Stimulated activated effector memory CD8-positive, alpha-beta T cell treated with anti-CD3 and anti-CD28 coated beads, Interleukin-12 subunit alpha, Interleukin-12 subunit beta, amount 100 ng/mL, for 72 hours (primary cell): ENCODE data around the gene DMBX1.
A peak's percentile ranks its signal among the peaks of the same experiment; 100 is the strongest.

Experiments
- ATAC-seq: fragments of 150-1000 bp; cut with Tn5 transposase; 2 replicates; pipeline ENCODE4 v1.10.0; 2021
- DNase-seq, 2 donors: peaks; one replicate each; pipeline ENCODE4 v3.0.0; 2021 to 2022; ENCODE audit warnings: low spot score in 2 of 2
- H3K27ac Mint-ChIP-seq: one replicate; pipeline ENCODE4 v1.8.0; 2022; ENCODE audit warnings: mild to moderate bottlenecking, mixed read lengths
- H3K36me3 Mint-ChIP-seq: one replicate; pipeline ENCODE4 v1.8.0; 2022; ENCODE audit warnings: mild to moderate bottlenecking, mixed read lengths
- H3K4me1 Mint-ChIP-seq: one replicate; pipeline ENCODE4 v1.8.0; 2022; ENCODE audit warnings: mixed read lengths
- H3K4me3 Mint-ChIP-seq: one replicate; pipeline ENCODE4 v1.8.0; 2022; ENCODE audit warnings: mild to moderate bottlenecking, mixed read lengths
- H3K9me3 Mint-ChIP-seq: one replicate; pipeline ENCODE4 v1.8.0; 2022; ENCODE audit warnings: mixed read lengths

Gene DMBX1

DNA sequence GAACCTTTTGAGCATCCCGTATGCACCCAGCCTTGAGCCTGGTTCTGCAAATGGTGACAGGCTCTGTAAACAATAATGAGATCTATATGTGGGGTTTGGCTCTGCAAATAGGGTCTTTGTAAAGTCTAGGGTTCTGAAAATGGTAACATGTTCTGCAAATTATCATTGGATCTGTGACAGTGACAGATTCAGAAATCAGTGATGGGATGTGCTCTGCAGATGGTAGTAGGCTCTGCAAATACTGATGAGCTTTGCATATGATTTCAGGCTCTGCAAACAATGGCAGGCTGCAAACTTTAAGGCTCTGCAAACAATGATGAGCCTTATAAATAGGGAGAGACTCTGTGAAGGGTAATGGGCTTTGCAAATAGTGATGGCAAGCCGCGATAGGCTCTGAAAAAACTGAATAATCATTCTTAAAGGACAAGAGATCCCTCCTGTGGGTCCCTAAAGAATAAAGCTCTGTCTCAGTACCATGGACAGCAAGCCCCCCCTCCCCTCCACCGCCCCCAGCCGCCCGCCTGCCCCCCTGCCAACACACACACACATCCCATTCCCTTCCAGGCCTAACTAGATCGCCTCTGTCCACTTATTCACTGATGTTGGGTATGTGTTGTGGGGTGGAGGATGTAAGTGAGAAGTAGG, 17.7 kb upstream of the DMBX1 start:
- H3K27ac Mint-ChIP-seq = no peak overlapping the region
- DNase-seq = no peak
- H3K4me1 Mint-ChIP-seq = peaks cover 5% of the 10 kb centered on the region
- H3K4me3 Mint-ChIP-seq = no peak overlapping the region
- no peaks in the 10 kb centered on the region for H3K9me3 Mint-ChIP-seq
- ATAC-seq = no peak
- no peaks in the 10 kb centered on the region for H3K36me3 Mint-ChIP-seq

DNA sequence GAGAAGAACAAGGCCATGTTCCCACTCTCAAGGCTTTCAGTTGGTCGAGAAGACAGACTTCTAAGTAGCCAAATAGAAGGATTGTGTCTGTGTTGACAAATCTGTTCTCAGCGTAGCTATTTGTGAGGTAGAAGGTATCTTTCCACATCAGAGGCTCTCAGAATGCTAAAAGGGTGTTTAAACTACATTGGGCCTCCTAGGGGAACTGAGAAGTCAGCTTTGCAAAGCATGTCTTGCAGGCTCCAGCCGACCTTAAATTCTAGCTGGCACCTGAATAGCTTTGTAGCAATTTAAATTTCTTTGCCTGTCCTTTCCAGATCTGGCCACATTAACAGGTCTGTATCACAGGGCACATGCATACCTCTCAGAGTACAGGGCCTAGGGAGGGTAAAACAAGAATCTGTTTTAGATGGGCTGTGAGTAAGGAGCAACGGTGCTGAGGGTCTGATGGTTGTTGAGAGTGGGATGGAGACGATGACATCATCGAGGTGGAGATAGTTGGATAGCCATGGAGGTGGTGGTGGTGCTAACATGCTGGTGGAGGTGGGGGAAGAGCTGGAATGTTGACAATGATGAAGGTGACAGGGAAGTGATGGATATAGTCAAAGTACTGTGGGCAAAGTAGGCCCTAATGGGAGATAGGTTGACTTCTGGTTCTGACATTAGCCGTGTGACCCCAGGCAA, 17.0 kb upstream of the DMBX1 start:
- peaks cover 5% of the 10 kb centered on the region for H3K4me1 Mint-ChIP-seq
- no peaks in the 10 kb centered on the region for H3K9me3 Mint-ChIP-seq
- no peak overlapping the region for H3K4me3 Mint-ChIP-seq
- ATAC-seq = no peak
- no peaks in the 10 kb centered on the region for H3K36me3 Mint-ChIP-seq
- H3K27ac Mint-ChIP-seq = no peak overlapping the region
- no peak for DNase-seq

DNA sequence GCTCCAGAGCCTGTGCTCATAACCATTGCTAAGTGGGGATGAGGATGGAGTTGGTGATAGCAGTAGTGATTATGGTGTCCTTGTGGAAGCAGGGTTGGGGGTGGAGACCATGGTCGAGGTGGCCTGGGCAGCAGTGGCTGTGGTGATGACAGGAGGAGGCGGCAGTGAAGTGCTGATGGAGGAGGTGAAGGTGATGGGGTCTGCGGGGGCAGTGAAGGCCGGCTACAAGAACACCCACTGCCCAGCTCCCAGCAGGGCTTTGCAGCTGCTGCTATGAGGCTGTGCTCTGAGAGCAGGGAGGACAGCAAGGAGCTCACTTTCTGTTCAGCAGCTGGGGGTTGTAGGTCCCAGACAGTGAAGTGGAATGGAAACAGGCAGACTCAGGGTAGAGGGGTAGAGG, 15.6 kb upstream of the DMBX1 start:
- no peak overlapping the region for H3K4me3 Mint-ChIP-seq
- H3K36me3 Mint-ChIP-seq = no peaks in the 10 kb centered on the region
- no peaks in the 10 kb centered on the region for H3K9me3 Mint-ChIP-seq
- H3K27ac Mint-ChIP-seq = no peak overlapping the region
- peaks cover 5% of the 10 kb centered on the region for H3K4me1 Mint-ChIP-seq
- DNase-seq (no peak), ATAC-seq (no peak)

DNA sequence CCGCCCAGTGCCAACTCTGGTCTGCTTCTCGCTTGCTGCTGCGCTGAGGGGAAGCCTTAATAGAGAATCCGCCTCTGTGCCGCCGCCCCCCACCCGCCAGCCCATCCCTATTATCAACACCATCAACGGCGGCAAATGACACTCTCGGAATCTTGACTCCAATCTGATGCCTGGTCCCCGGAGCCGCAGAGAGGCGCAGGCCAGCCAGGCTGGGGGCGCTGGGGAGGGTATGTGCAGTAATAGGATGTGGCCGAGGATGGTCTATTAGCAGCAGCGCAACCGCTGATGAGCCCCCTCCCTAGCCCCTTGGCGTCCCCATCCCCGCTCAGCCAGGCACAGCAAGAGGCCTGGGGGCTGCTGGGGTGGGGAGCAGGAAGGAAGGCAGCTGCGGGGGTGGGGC, 15.1 kb upstream of the DMBX1 start:
- DNase-seq (no peak), ATAC-seq (no peak)
- no peaks in the 10 kb centered on the region for H3K9me3 Mint-ChIP-seq
- no peaks in the 10 kb centered on the region for H3K36me3 Mint-ChIP-seq
- no peak overlapping the region for H3K27ac Mint-ChIP-seq
- peaks cover 5% of the 10 kb centered on the region for H3K4me1 Mint-ChIP-seq
- H3K4me3 Mint-ChIP-seq = no peak overlapping the region

DNA sequence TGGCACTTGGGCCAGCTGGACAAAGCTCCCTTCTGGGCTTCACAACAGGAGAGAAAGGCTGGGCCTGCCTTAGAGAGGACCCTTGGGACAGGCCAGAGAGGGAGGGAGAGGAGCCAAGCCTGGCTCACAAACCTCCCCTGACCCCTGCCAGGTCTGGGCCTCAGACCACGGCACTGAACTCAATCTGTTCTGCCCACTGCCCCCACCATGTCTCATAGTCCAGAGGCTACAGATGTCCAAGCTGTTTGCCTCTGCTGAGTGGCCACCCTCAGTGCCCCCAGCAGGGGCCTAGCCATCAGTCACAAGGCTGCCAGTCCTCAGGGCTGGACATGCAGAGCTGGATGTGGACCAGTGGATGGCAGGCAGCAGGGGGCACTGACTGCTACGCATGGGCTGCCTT, 13.0 kb upstream of the DMBX1 start:
- DNase-seq (no peak), ATAC-seq (no peak)
- no peaks in the 10 kb centered on the region for H3K36me3 Mint-ChIP-seq
- no peak overlapping the region for H3K4me3 Mint-ChIP-seq
- no peaks in the 10 kb centered on the region for H3K9me3 Mint-ChIP-seq
- H3K4me1 Mint-ChIP-seq = peaks cover 5% of the 10 kb centered on the region
- no peak overlapping the region for H3K27ac Mint-ChIP-seq

DNA sequence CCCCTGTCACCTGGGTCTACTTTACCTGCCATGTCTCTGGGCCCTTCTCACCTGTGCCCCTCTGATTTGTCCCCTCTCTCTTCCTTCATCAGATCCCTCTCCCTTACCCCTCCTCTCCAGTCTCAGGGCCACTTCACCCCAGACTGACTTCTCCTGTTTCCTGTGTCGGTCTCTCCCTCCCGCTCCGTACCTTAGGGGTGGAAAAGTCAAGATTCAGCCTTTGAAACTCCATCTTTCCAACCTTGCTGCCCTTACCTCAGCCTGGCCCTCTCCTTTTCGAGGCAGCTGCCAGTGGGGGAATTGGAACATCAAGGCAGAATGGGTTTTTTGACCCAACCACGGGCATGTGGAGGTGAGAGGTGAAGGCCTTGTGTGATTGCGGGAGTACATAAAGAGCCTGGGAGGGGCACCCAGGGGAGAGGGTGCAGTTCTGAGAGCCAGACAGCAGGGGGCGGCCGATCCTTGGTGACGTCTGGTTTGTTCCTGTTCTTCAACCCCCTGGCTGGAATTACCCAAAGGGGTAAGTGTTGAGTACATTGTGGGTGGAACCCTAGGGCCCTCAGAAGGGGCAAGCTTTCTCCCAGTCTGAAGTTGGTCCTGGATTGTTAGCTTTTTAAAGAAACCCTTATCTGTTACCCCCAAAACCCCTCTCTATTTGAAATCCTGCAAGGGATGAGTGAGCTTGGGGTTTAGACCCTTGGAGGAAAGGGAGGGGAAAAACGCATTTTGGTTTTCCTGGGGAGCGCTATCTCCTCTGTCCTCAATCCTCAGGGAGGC, 12.3 kb upstream of the DMBX1 start:
- no peaks in the 10 kb centered on the region for H3K36me3 Mint-ChIP-seq
- ATAC-seq (peak; percentile 80), DNase-seq (peak; percentile 82 to 89)
- H3K4me1 Mint-ChIP-seq = peaks cover 5% of the 10 kb centered on the region
- no peaks in the 10 kb centered on the region for H3K9me3 Mint-ChIP-seq
- H3K27ac Mint-ChIP-seq = peak overlapping the region; percentile 60
- H3K4me3 Mint-ChIP-seq = no peak overlapping the region

DNA sequence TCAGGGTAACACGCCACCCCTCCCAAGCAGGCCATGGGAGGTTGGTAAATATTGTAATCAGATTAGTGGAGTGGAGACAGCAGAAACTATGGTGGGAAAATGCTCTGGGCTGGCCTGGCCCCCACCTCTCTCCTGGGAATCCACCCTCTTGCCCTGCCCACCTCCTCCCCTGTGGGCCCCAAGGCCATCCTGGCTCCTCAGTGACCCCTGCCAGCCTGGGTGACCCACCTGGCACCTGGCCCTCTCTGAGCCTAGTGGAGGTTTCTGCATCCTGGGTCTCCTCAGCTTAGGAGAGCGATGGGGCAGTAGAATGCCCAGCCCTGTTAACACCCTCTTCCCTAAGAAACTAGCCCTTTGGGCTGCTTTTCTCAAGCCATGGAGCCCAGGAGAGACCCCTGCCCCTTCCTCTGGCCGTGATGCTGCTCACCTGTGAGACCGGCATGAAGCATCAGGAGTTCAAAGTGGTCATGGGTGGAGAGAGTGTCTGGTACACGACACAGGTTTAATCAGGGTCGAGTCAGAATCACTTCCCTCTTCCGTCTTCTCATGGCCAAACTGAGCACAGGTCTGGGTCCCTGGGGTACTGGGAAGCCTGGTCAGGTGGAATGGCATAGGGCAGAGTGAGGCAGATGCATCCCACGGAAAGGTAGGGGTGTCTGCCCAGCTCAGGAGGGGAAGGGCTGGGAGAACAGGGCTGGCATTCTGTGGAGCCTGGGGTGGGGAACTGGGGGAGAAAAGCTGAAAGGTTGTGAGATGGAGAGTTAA, 10.7 kb upstream of the DMBX1 start:
- H3K36me3 Mint-ChIP-seq = no peaks in the 10 kb centered on the region
- DNase-seq (no peak), ATAC-seq (no peak)
- peak overlapping the region; percentile 36 for H3K27ac Mint-ChIP-seq
- no peak overlapping the region for H3K4me3 Mint-ChIP-seq
- H3K4me1 Mint-ChIP-seq = peaks cover 5% of the 10 kb centered on the region
- H3K9me3 Mint-ChIP-seq = no peaks in the 10 kb centered on the region

DNA sequence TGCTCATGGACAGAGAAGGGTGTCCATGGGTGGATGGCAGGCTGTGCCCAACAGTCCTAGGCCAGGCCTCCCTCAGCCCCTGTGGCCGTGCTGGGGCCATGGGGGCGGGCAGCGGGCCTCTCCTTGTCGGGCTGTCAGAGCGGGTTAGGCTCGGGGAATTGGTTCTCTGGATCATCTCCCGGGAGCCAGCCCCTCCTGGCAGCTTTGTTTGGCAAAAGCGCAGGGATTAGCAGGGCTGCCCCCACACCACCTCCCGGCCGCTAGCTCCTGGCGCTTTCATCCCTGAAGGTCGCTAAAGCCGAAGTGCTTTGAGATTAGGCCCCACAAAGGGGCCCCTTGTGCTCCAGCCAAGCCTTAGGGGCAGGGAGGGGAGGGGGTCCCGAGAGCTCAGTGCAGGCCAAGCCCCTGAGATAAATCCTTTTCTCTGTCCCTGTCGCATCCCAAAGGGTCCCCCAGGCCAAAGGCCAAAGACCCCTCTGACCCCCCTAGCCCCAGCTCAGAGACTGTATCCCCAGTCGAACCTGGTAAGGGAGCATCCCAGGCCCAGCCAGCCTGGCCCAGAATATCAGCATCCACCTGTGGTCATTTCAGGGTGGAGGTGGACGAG, 9.8 kb upstream of the DMBX1 start:
- Mint-ChIP-seq H3K4me1 (peaks cover 5% of the 10 kb centered on the region), H3K36me3 (no peaks in the 10 kb centered on the region), H3K9me3 (no peaks in the 10 kb centered on the region), H3K4me3 (no peak overlapping the region), H3K27ac (peak overlapping the region; percentile 36)
- DNase-seq (no peak), ATAC-seq (no peak)

DNA sequence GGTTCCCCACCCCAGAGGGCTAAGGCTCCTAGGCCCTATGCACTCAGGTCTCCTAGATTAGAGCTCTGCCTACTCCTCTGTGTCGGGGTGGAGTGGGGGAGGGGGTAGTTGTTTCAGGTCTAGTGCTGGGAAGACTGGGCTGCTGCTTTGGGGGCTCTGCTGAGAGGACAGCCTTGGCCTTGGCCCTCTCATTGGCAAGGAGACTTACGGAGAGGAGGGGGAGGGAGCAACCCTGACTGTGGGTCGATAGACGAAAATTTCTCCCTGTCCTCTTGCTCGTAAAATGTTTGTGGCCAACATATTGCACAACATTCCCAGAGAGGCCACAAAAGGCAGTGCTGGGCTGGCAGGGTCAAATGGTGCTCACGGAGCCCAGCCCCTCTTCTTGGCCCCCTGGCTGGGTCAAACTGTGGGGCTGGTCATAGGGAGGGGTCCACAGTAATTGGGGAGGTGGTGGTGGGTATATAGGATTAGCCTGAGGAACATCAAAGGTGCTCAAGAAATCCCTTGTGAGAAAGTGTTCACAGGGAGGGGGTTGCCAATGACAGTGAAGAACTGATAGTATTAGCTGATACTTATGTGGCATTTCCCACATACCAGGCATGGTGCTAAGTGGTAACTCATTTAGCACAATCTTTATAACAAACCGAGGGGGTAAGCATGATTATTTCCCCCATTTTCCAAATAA, 8.5 kb upstream of the DMBX1 start:
- H3K4me3 Mint-ChIP-seq = no peak overlapping the region
- ATAC-seq (no peak), DNase-seq (no peak)
- H3K27ac Mint-ChIP-seq = no peak overlapping the region
- no peaks in the 10 kb centered on the region for H3K9me3 Mint-ChIP-seq
- H3K36me3 Mint-ChIP-seq = no peaks in the 10 kb centered on the region
- peaks cover 7% of the 10 kb centered on the region for H3K4me1 Mint-ChIP-seq

DNA sequence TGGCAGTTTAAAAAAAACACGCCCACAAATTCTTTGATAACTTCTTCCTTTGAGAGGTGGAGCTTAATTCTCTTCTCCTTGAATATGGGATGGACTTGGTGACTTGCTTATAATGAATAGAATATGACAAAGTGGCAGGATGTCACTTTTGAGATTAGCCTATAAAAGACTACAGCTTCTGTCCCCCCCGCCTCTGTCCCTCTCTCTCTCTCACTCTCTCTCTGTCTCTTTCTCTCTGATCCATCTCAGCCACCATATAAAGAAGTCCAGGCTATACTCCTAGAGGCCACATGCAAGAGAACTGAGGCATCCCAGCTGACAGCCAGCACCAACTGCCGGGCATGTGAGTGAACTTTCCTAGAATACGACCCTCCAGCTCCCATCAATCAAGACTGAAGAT, 7.7 kb upstream of the DMBX1 start:
- Mint-ChIP-seq H3K4me3 (no peak overlapping the region), H3K9me3 (no peaks in the 10 kb centered on the region), H3K36me3 (no peaks in the 10 kb centered on the region), H3K27ac (peak overlapping the region; percentile 11), H3K4me1 (peaks cover 13% of the 10 kb centered on the region)
- no peak for DNase-seq
- ATAC-seq = no peak

DNA sequence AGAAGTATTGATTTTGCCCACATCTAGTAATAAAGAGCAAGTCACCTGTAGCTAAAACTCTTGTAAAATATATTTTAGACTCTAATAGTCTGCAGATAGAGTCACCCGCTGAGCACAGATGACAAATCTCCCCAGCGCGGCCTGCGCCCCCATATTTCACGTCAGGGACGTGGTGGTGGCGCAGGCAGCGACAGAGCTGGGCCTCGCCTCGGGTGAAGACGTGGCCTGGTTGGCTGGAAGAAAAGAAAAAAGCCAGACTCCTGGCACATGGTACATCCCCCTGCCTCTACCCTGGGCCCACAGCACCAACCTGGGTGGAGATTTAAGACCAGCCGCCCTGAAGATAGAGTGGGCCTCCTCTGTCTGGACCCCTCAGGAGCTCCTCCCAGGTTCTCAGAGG, 6.0 kb upstream of the DMBX1 start:
- Mint-ChIP-seq H3K9me3 (no peaks in the 10 kb centered on the region), H3K27ac (no peak overlapping the region), H3K4me3 (no peak overlapping the region), H3K4me1 (peaks cover 13% of the 10 kb centered on the region), H3K36me3 (no peaks in the 10 kb centered on the region)
- ATAC-seq = no peak
- DNase-seq = no peak

DNA sequence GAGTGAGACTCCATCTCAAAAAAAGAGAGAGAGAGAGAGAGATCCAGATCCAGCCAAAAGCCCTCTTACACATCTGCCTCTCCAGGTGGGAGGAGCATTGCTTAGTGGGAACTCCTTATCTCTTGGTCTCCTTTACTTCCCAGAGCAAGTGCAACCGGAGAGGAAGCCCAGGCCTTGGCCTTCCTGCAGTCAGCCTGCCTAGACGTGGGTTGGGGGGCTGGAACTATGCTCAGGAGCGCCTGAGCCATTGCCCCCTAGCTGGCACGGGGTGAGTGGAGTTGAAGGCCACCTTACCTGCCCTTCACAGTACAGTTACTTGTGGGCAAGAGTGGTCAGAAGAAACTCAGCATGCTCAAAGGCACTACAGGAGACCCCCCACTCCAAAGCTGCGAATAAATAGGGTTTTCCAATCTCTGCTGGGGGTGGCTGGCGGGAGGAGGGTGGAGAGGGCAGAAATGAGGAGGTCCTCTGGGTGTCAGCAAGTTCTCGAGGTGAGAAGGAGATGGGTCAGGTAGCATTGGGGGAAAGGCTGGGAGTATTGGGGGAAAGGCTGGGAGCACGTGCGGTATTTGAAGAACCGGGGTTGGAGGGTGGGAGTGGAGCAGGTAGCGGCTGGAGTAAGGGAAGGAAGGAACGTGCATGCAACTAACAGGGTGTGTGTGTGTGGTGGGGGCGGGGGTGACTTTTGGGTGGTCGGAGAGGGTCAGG, 4.7 kb upstream of the DMBX1 start:
- no peak for DNase-seq
- Mint-ChIP-seq H3K9me3 (no peaks in the 10 kb centered on the region), H3K4me3 (no peak overlapping the region), H3K36me3 (peaks cover 6% of the 10 kb centered on the region), H3K27ac (no peak overlapping the region), H3K4me1 (peaks cover 26% of the 10 kb centered on the region)
- ATAC-seq = no peak

DNA sequence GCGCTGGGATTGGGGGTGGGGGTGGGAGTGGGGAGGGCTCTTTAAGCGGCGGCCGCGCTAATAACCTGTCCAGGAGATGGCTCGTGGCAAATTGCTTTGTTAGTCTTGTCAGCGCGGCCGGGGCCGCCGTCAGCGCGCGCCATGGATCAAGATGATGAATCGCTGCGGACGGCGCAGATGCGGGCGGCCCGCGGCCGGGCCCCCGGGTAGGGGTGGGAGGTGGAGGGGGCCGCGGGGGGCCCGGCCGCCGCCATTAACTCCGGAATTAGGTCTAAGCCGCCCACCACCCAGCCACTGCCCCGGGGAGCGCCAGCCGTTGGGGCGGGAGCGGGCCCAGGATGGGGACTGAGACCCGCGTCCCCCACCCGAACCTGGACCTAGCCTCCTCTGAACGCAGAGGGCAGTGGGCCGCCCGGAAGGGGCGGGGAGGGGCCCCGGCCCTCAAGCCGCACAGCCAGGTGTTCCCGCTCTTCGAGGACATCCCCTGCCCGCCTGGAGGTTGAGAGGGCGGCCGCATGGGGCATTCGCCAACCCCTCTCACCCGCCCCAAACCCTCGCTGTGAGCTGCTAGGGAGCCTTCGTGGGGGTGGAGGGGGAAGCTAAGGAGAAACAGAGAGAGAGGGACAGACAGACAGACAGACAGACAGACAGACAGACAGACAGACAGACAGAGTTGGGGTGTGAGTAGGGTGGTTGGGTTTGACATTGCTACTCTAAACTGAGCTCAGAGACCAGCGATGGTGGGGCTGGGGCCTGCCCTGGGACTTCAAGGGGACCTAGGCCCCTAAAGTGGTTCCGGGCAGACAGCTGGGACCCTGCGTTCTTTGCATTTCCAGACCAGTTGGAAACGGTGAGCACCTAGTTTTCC, 3.8 kb upstream of the DMBX1 start:
- Mint-ChIP-seq H3K4me1 (peaks cover 33% of the 10 kb centered on the region), H3K4me3 (no peak overlapping the region), H3K36me3 (peaks cover 6% of the 10 kb centered on the region), H3K27ac (no peak overlapping the region), H3K9me3 (no peaks in the 10 kb centered on the region)
- DNase-seq = no peak
- no peak for ATAC-seq
